ENCODE results near the gene TNRC6C.

TNRC6C gene

DNA sequence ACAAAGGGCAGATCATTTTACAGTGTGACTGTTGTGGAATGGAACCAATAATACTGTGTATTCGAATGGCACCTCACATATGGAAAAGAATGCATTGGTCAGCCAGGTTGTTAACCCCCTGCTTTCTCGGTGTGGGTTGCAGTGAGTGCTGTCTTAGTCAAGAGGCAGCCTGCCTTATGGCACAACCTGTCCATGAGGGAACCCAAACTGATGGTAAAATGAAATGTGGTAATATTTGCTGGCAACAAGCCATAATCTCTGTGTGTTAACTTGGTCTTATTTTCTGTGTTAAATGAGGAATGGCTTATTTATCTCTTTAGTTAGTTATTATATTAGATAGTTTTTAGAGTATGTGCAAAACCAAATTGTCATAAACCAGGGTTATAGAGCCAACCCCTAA, 88.4 kb downstream of the TNRC6C start:
- no peak overlapping the region for H3K27ac ChIP-seq (ENCODE audit: low read depth, low read length, severe bottlenecking)
- H3K9me3 ChIP-seq (ENCODE audit: control insufficient read depth, low read length), result peaks cover 6% of the 10 kb centered on the region
- 60 to 92% methylated on average over 2 of the region's 2 CpGs for WGBS, 2 experiments (ENCODE audit: insufficient coverage in 2 of 2)
- H3K4me1 ChIP-seq (ENCODE audit: control insufficient read depth, insufficient read depth, low read length, poor library complexity, severe bottlenecking), result no peaks in the 10 kb centered on the region
- peaks cover 22% of the 10 kb centered on the region for H3K36me3 ChIP-seq (ENCODE audit: control insufficient read depth, insufficient read depth, low read length)
- H3K4me3 ChIP-seq (ENCODE audit: extremely low read depth, insufficient read depth, low read length, poor library complexity, severe bottlenecking), result no peak overlapping the region

- 96 to 100% methylated on average over 5 to 6 of the region's 10 CpGs for WGBS, 2 experiments (ENCODE audit: insufficient coverage in 2 of 2)
- Histone ChIP-seq H3K36me3 (ENCODE audit: control insufficient read depth, insufficient read depth, low read length) (peaks cover 22% of the 10 kb centered on the region), H3K4me3 (ENCODE audit: extremely low read depth, insufficient read depth, low read length, poor library complexity, severe bottlenecking) (no peak overlapping the region), H3K9me3 (ENCODE audit: control insufficient read depth, low read length) (peaks cover 6% of the 10 kb centered on the region), H3K27ac (ENCODE audit: low read depth, low read length, severe bottlenecking) (no peak overlapping the region), H3K4me1 (ENCODE audit: control insufficient read depth, insufficient read depth, low read length, poor library complexity, severe bottlenecking) (no peaks in the 10 kb centered on the region)
Observed at GRCh38 chr17:78048346-78049292, 90.1 kb downstream of the TNRC6C start.

GRCh38 chr17:78049609-78050008, 91.1 kb downstream of the TNRC6C start:
- no peaks in the 10 kb centered on the region for H3K4me1 ChIP-seq (ENCODE audit: control insufficient read depth, insufficient read depth, low read length, poor library complexity, severe bottlenecking)
- H3K27ac ChIP-seq (ENCODE audit: low read depth, low read length, severe bottlenecking), result no peak overlapping the region
- peaks cover 25% of the 10 kb centered on the region for H3K36me3 ChIP-seq (ENCODE audit: control insufficient read depth, insufficient read depth, low read length)
- 67 to 95% methylated on average over 1 to 2 of the region's 2 CpGs for WGBS, 2 experiments (ENCODE audit: insufficient coverage in 2 of 2)
- H3K4me3 ChIP-seq (ENCODE audit: extremely low read depth, insufficient read depth, low read length, poor library complexity, severe bottlenecking), result no peak overlapping the region
- peaks cover 5% of the 10 kb centered on the region for H3K9me3 ChIP-seq (ENCODE audit: control insufficient read depth, low read length)

- WGBS, 2 experiments (ENCODE audit: insufficient coverage in 2 of 2), result 96 to 97% methylated on average over 5 to 6 of the region's 19 CpGs
- peaks cover 30% of the 10 kb centered on the region for H3K36me3 ChIP-seq (ENCODE audit: control insufficient read depth, insufficient read depth, low read length)
- no peaks in the 10 kb centered on the region for H3K9me3 ChIP-seq (ENCODE audit: control insufficient read depth, low read length)
- H3K27ac ChIP-seq (ENCODE audit: low read depth, low read length, severe bottlenecking), result no peak overlapping the region
- H3K4me1 ChIP-seq (ENCODE audit: control insufficient read depth, insufficient read depth, low read length, poor library complexity, severe bottlenecking), result no peaks in the 10 kb centered on the region
- H3K4me3 ChIP-seq (ENCODE audit: extremely low read depth, insufficient read depth, low read length, poor library complexity, severe bottlenecking), result no peak overlapping the region
Observed at GRCh38 chr17:78051186-78051972, 92.9 kb downstream of the TNRC6C start.

DNA sequence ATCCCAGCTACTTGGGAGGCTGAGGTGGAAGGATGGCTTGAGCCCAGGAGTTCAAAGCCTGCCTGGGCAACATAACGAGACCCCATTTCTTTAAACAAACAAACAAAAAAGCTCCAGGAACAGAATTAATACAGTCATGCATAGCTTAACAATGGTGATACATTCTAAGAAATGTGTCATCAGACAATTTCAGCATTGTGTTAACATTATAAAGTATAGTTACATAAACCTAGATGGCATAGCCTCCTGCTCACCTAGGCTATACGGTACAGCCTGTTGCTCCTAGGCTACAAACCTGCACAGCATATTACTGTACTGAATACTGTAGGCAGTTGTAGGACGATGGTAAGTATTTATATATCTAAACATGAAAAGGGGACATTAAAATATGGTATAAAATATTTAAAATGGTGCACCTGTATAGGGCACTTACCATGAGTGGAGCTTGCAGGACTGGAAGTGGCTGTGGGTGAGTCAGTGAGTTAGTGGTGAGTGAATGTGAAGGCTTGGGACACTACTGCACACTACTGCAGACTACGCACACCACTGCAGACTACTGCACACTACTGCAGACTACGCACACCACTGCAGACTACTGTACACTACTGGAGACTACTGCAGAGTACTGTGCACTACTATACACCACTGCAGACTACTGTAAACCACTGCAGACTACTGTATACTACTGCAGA, 95.4 kb downstream of the TNRC6C start:
- no peak overlapping the region for H3K4me3 ChIP-seq (ENCODE audit: extremely low read depth, insufficient read depth, low read length, poor library complexity, severe bottlenecking)
- no peaks in the 10 kb centered on the region for H3K9me3 ChIP-seq (ENCODE audit: control insufficient read depth, low read length)
- WGBS, 2 experiments (ENCODE audit: insufficient coverage in 2 of 2), result 89 to 92% methylated on average over 2 of the region's 5 CpGs
- H3K36me3 ChIP-seq (ENCODE audit: control insufficient read depth, insufficient read depth, low read length), result peaks cover 27% of the 10 kb centered on the region
- H3K4me1 ChIP-seq (ENCODE audit: control insufficient read depth, insufficient read depth, low read length, poor library complexity, severe bottlenecking), result no peaks in the 10 kb centered on the region
- H3K27ac ChIP-seq (ENCODE audit: low read depth, low read length, severe bottlenecking), result no peak overlapping the region

- 88 to 93% methylated on average over 2 of the region's 3 CpGs for WGBS, 2 experiments (ENCODE audit: insufficient coverage in 2 of 2)
- peaks cover 8% of the 10 kb centered on the region for H3K36me3 ChIP-seq (ENCODE audit: control insufficient read depth, insufficient read depth, low read length)
- no peak overlapping the region for H3K27ac ChIP-seq (ENCODE audit: low read depth, low read length, severe bottlenecking)
- no peaks in the 10 kb centered on the region for H3K4me1 ChIP-seq (ENCODE audit: control insufficient read depth, insufficient read depth, low read length, poor library complexity, severe bottlenecking)
- H3K4me3 ChIP-seq (ENCODE audit: extremely low read depth, insufficient read depth, low read length, poor library complexity, severe bottlenecking), result no peak overlapping the region
- no peaks in the 10 kb centered on the region for H3K9me3 ChIP-seq (ENCODE audit: control insufficient read depth, low read length)
Observed at GRCh38 chr17:78057113-78057740, 98.7 kb downstream of the TNRC6C start.

GRCh38 chr17:78058001-78058400, 99.5 kb downstream of the TNRC6C start:
- Histone ChIP-seq H3K36me3 (ENCODE audit: control insufficient read depth, insufficient read depth, low read length) (peaks cover 8% of the 10 kb centered on the region), H3K4me1 (ENCODE audit: control insufficient read depth, insufficient read depth, low read length, poor library complexity, severe bottlenecking) (no peaks in the 10 kb centered on the region), H3K27ac (ENCODE audit: low read depth, low read length, severe bottlenecking) (no peak overlapping the region), H3K9me3 (ENCODE audit: control insufficient read depth, low read length) (no peaks in the 10 kb centered on the region), H3K4me3 (ENCODE audit: extremely low read depth, insufficient read depth, low read length, poor library complexity, severe bottlenecking) (no peak overlapping the region)
- 100% methylated on average over 1 to 4 of the region's 6 CpGs for WGBS, 2 experiments (ENCODE audit: insufficient coverage in 2 of 2)

- H3K9me3 ChIP-seq (ENCODE audit: control insufficient read depth, low read length), result no peaks in the 10 kb centered on the region
- H3K36me3 ChIP-seq (ENCODE audit: control insufficient read depth, insufficient read depth, low read length), result peaks cover 8% of the 10 kb centered on the region
- no peak overlapping the region for H3K4me3 ChIP-seq (ENCODE audit: extremely low read depth, insufficient read depth, low read length, poor library complexity, severe bottlenecking)
- H3K27ac ChIP-seq (ENCODE audit: low read depth, low read length, severe bottlenecking), result no peak overlapping the region
- no peaks in the 10 kb centered on the region for H3K4me1 ChIP-seq (ENCODE audit: control insufficient read depth, insufficient read depth, low read length, poor library complexity, severe bottlenecking)
- WGBS, 2 experiments (ENCODE audit: insufficient coverage in 2 of 2), result no CpG with 5 or more reads among the region's 1 CpG
Observed at GRCh38 chr17:78058581-78058980, 100.1 kb downstream of the TNRC6C start.

DNA sequence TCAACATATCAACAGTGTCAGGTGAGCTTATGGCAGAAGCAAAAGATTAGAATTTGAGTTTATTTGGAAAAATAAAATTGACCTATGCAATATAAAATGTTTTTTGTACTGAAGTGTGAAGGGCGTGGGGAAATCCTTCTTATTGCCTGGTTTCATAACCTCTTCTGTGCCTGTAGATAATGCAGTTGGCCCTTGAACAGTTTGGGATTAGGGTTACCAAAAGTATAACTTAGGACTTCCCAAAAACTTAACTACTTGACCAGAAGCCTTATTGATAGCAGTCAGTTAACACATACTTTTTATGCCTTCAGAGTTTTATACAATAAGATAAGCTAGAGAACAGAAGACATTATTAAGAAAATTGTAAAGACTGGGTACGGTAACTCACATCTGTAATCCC, 104.1 kb downstream of the TNRC6C start:
- no peaks in the 10 kb centered on the region for H3K4me1 ChIP-seq (ENCODE audit: control insufficient read depth, insufficient read depth, low read length, poor library complexity, severe bottlenecking)
- H3K4me3 ChIP-seq (ENCODE audit: extremely low read depth, insufficient read depth, low read length, poor library complexity, severe bottlenecking), result no peak overlapping the region
- no peak overlapping the region for H3K27ac ChIP-seq (ENCODE audit: low read depth, low read length, severe bottlenecking)
- H3K36me3 ChIP-seq (ENCODE audit: control insufficient read depth, insufficient read depth, low read length), result no peaks in the 10 kb centered on the region
- H3K9me3 ChIP-seq (ENCODE audit: control insufficient read depth, low read length), result no peaks in the 10 kb centered on the region
- 100% methylated on average over 2 of the region's 2 CpGs for WGBS, 2 experiments (ENCODE audit: insufficient coverage in 2 of 2)

GRCh38 chr17:78063489-78063888, 105.0 kb downstream of the TNRC6C start:
- no peaks in the 10 kb centered on the region for H3K9me3 ChIP-seq (ENCODE audit: control insufficient read depth, low read length)
- no peak overlapping the region for H3K27ac ChIP-seq (ENCODE audit: low read depth, low read length, severe bottlenecking)
- no peaks in the 10 kb centered on the region for H3K4me1 ChIP-seq (ENCODE audit: control insufficient read depth, insufficient read depth, low read length, poor library complexity, severe bottlenecking)
- no peak overlapping the region for H3K4me3 ChIP-seq (ENCODE audit: extremely low read depth, insufficient read depth, low read length, poor library complexity, severe bottlenecking)
- H3K36me3 ChIP-seq (ENCODE audit: control insufficient read depth, insufficient read depth, low read length), result peaks cover 3% of the 10 kb centered on the region

All from mesodermal cell (in vitro differentiated cells).